Muscle layer of duodenum (tissue), 2 donors: ENCODE measurements around the gene FUT7.
A peak's percentile ranks its signal among the peaks of the same experiment; 100 is the strongest.

Source experiments
- H3K27ac ChIP-seq: one replicate; pipeline ENCODE4 v1.7.0; 2013; ENCODE audit warnings: mild to moderate bottlenecking, low read length
- H3K27me3 ChIP-seq: one replicate; pipeline ENCODE4 v1.7.0; 2013; ENCODE audit warnings: low read depth, mild to moderate bottlenecking, control low read depth, low read length
- H3K36me3 ChIP-seq, 2 donors: one replicate each; pipeline ENCODE4 v1.7.0; 2013; ENCODE audit warnings: low read length in 2 of 2, control low read depth in 1 of 2, mild to moderate bottlenecking in 1 of 2; ENCODE audit not compliant: insufficient read depth in 2 of 2, control insufficient read depth in 1 of 2
- H3K4me1 ChIP-seq, 2 donors: one replicate each; pipeline ENCODE4 v1.7.0; 2013; ENCODE audit warnings: low read length in 2 of 2, mild to moderate bottlenecking in 2 of 2, control low read depth in 1 of 2, moderate library complexity in 1 of 2; ENCODE audit not compliant: insufficient read depth in 2 of 2, control insufficient read depth in 1 of 2
- H3K4me3 ChIP-seq, 2 donors: one replicate each; pipeline ENCODE4 v1.7.0; 2013; ENCODE audit warnings: low read length in 2 of 2, low read depth in 1 of 2, mild to moderate bottlenecking in 1 of 2
- H3K9me3 ChIP-seq, 2 donors: one replicate each; pipeline ENCODE4 v1.7.0; 2013; ENCODE audit warnings: low read length in 2 of 2, control low read depth in 1 of 2, mild to moderate bottlenecking in 1 of 2; ENCODE audit not compliant: control insufficient read depth in 1 of 2
- donor health status: healthy.

FUT7 gene

DNA sequence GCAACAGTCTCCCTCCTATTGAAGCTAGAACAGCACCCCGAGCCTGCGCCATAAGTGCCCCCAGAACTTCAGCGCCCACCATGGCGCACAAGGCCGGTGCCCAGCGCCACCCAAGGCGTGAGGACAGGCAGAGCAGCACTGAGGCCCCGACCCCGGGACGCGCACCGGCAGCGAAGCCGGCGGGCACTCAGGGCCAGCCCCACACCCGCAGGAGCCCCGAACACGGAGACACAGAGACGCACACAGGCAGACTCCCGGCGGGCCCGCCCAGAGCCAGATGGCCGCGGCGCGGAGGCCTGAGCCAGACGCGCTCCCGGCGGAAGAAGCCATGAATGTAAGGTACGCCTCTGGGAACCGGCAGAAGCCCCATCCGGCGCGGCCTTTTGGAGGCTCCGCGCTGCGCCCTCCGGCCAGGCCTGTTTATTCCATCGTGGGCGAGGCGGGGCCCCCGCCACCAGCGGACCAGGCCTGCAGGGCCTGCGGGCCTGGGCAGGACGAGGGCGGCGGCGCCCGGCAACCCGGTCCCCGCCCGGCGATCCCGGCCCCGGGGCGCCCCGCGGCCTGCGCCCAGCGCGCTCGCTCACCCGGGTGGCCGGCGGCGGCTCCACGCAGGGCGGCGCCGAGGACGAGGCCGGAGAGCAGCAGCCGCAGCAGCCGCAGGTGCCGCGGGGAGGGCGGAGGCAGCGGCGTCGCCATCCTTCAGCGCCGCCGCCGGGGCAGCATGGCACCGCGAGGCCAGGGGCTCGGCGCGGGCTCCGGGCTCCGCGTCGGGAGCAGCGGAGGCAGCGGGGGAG is 13.6 kb upstream of the FUT7 start:
- peaks cover 18% of the 10 kb centered on the region for H3K27me3 ChIP-seq
- no peaks in the 10 kb centered on the region for H3K9me3 ChIP-seq
- peaks cover 4 to 36% of the 10 kb centered on the region in 2 donors for H3K4me1 ChIP-seq
- H3K27ac ChIP-seq = no peak overlapping the region
- peak overlapping the region; percentile 61 to 78 for H3K4me3 ChIP-seq
- H3K36me3 ChIP-seq = peaks cover 0 to 11% of the 10 kb centered on the region in 2 donors

GRCh38 chr9:137044502-137045177 is 12.8 kb upstream of the FUT7 start:
- peak overlapping the region; percentile 61 to 78 for H3K4me3 ChIP-seq
- peaks cover 4 to 33% of the 10 kb centered on the region in 2 donors for H3K4me1 ChIP-seq
- H3K27me3 ChIP-seq = peaks cover 12% of the 10 kb centered on the region
- peaks cover 0 to 18% of the 10 kb centered on the region in 2 donors for H3K36me3 ChIP-seq
- no peak overlapping the region for H3K27ac ChIP-seq
- H3K9me3 ChIP-seq = no peaks in the 10 kb centered on the region

GRCh38 chr9:137044037-137044436 is 12.1 kb upstream of the FUT7 start:
- H3K4me3 ChIP-seq = peak overlapping the region in 1 of 2 donors; percentile 78
- H3K36me3 ChIP-seq = peaks cover 0 to 24% of the 10 kb centered on the region in 2 donors
- peaks cover 4 to 28% of the 10 kb centered on the region in 2 donors for H3K4me1 ChIP-seq
- H3K27me3 ChIP-seq = peaks cover 7% of the 10 kb centered on the region
- no peaks in the 10 kb centered on the region for H3K9me3 ChIP-seq
- no peak overlapping the region for H3K27ac ChIP-seq

DNA sequence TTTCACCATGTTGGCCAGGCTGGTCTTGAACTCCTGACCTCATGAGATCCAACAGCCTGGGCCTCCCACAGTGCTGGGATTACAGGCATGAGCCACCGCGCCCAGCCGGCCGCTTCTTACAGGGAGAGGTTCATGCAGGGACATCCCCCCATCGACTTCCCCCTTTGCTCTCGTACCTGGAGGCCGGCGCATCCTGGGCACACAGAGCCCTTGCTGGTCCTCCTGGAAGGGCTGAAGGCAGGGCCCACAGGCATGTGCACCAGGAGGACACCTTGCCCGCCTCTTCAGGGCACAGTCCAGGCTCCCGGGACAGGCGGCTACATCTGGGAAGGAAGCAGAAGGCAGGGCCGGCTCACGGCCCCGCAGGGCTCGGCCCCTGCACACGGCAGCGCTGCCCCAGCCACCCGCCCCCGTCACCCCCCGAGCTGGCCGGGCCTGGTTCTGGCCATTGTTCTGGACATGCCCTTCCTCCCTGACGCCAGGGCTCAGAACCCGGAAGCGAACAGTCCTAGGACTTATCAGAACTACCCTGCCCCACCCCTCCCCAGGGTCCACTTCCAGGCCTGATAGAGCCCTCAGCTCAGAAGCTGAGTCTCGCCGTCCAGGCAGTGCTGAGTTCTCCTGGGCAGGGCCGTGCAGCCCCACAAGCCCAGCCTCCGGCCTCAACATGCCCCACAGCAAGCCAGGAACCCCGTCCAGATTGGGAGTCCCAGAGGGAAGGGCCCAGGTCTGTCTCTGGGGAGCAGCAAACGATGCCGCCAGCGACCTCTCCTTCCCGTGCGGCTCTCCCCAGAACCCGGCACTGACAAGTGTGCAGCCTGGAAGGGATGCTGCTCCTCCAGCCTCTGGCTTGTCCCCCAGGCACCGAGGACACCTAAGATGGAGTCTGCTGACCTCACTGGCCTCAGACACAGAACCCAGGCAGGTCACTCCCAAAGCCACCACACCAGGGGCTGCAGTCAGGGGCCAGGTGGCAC is 11.2 kb upstream of the FUT7 start:
- peaks cover 0 to 29% of the 10 kb centered on the region in 2 donors for H3K36me3 ChIP-seq
- peaks cover 7% of the 10 kb centered on the region for H3K27me3 ChIP-seq
- H3K27ac ChIP-seq = no peak overlapping the region
- no peaks in the 10 kb centered on the region for H3K9me3 ChIP-seq
- H3K4me3 ChIP-seq = no peak overlapping the region
- peaks cover 4 to 28% of the 10 kb centered on the region in 2 donors for H3K4me1 ChIP-seq

- peaks cover 0 to 29% of the 10 kb centered on the region in 2 donors for H3K36me3 ChIP-seq
- no peak overlapping the region for H3K4me3 ChIP-seq
- H3K9me3 ChIP-seq = no peaks in the 10 kb centered on the region
- peaks cover 4 to 25% of the 10 kb centered on the region in 2 donors for H3K4me1 ChIP-seq
- H3K27me3 ChIP-seq = peaks cover 7% of the 10 kb centered on the region
- no peak overlapping the region for H3K27ac ChIP-seq
These were observed 9.2 kb upstream of the FUT7 start for GRCh38 chr9:137041124-137041523.

DNA sequence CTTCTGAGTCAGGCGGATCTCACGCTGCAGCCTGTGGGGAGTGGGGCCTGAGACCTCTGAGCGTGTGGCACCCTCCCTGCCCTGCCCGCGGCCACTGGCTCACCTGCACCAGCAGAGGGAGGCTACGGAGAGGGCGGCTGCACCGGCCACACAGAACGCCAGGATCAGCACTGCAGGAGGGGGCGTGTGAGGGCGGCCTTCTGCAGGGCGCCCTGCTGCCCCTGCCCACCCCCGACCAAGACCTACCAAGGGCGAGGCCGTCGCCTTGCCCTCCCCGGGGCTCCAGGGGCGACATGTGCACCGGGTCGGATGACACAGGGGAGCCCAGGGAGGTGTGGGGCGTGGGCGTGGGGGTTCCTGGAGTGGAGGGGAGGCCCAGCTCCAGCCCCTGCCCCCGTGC is 8.7 kb upstream of the FUT7 start:
- Histone ChIP-seq H3K27ac (no peak overlapping the region), H3K4me1 (peaks cover 4 to 23% of the 10 kb centered on the region in 2 donors), H3K9me3 (no peaks in the 10 kb centered on the region), H3K4me3 (no peak overlapping the region), H3K36me3 (peaks cover 0 to 29% of the 10 kb centered on the region in 2 donors), H3K27me3 (peaks cover 7% of the 10 kb centered on the region)

DNA sequence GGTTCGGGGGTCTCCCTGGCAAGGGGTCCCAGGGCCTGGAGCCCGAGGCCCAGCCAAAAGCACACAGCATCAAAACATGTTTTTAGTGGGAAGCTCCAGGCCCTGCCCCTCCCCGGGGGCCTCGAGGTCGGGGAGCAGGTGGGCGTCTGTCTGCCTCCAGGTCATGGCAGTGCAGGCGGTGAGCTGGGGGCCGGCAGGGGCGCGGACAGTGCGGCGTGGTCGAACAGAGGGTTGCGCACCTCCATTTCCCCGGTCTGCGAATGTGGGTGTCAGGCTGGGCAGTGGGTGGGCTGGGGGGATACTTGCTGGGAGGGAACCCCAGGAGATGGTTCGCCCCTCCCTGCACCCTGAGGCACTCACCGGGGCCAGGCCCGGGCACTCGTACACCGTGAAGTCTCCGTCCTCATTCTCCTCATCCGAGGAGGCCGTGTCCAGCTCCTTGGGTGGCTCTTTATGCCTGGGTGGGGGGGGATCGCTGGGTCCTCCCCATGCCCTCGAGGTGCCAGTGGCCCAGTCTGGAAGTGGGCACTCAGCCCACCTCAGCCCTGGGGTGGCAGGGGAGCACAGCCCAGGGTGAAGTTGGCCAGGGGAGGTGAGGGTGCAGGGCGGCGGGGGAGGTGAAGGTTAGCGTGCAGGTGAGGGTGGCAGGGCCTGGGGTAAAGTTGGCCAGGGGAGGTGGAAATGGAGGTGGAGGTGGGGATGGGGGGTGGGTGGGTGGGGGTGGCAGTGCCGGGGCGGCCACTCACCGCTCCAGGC is 7.9 kb upstream of the FUT7 start:
- H3K27me3 ChIP-seq = peaks cover 3% of the 10 kb centered on the region
- H3K4me1 ChIP-seq = peaks cover under 1 to 26% of the 10 kb centered on the region in 2 donors
- peaks cover 0 to 29% of the 10 kb centered on the region in 2 donors for H3K36me3 ChIP-seq
- no peak overlapping the region for H3K27ac ChIP-seq
- no peak overlapping the region for H3K4me3 ChIP-seq
- H3K9me3 ChIP-seq = no peaks in the 10 kb centered on the region

- Histone ChIP-seq H3K36me3 (peaks cover 0 to 29% of the 10 kb centered on the region in 2 donors), H3K4me1 (peaks cover 0 to 20% of the 10 kb centered on the region in 2 donors), H3K9me3 (no peaks in the 10 kb centered on the region)
These were observed 7.0 kb upstream of the FUT7 start for GRCh38 chr9:137038916-137039315.

GRCh38 chr9:137037483-137037882 is 5.6 kb upstream of the FUT7 start:
- Histone ChIP-seq H3K4me3 (no peak overlapping the region), H3K27me3 (no peaks in the 10 kb centered on the region), H3K27ac (no peak overlapping the region), H3K36me3 (peaks cover 0 to 29% of the 10 kb centered on the region in 2 donors), H3K9me3 (no peaks in the 10 kb centered on the region), H3K4me1 (peaks cover 0 to 12% of the 10 kb centered on the region in 2 donors)

More at GRCh38 chr9:137038916-137039315, 7.0 kb upstream of the FUT7 start:
- Histone ChIP-seq H3K4me3 (no peak overlapping the region), H3K27me3 (no peaks in the 10 kb centered on the region), H3K27ac (no peak overlapping the region)

- no peaks in the 10 kb centered on the region for H3K27me3 ChIP-seq
- no peak overlapping the region for H3K27ac ChIP-seq
- H3K36me3 ChIP-seq = peaks cover 0 to 29% of the 10 kb centered on the region in 2 donors
- no peaks in the 10 kb centered on the region for H3K9me3 ChIP-seq
- no peak overlapping the region for H3K4me3 ChIP-seq
- peaks cover 0 to 12% of the 10 kb centered on the region in 2 donors for H3K4me1 ChIP-seq
These were observed 5.1 kb upstream of the FUT7 start for GRCh38 chr9:137037035-137037434.
